AG09309 (cell line): ENCODE data around the gene PRKG1.
A peak's percentile ranks its signal among the peaks of the same experiment; 100 is the strongest.

Experiments
- DNase-seq: peaks from one replicate; pipeline ENCODE4 v3.0.0-alpha.2; 2010; ENCODE audit warnings: low read depth
- H3K4me3 ChIP-seq: 2 replicates; pipeline ENCODE4 v1.5.1; 2011; ENCODE audit warnings: mild to moderate bottlenecking, low read depth, low read length, moderate library complexity; ENCODE audit not compliant: control insufficient read depth
- CTCF ChIP-seq: IDR thresholded peaks from 2 replicates; pipeline ENCODE4 v1.5.1; 2011; ENCODE audit warnings: mild to moderate bottlenecking, low read depth, low read length, inconsistent platforms; ENCODE audit not compliant: insufficient read depth, control insufficient read depth; ENCODE audit errors: missing control alignments

PRKG1 gene

GRCh38 chr10:51804866-51805265 lies 730.6 kb downstream of the PRKG1 start:
- TF ChIP-seq CTCF: no peak
- no peak overlapping the region for H3K4me3 ChIP-seq
- peak; percentile 8 for DNase-seq

- no peak for DNase-seq
- H3K4me3 ChIP-seq: no peak overlapping the region
- no peak for TF ChIP-seq CTCF
Observed at GRCh38 chr10:51806079-51806835, 732.0 kb downstream of the PRKG1 start.

- DNase-seq: no peak
- no peak for TF ChIP-seq CTCF
- no peak overlapping the region for H3K4me3 ChIP-seq
Observed at GRCh38 chr10:51808187-51808586, 733.9 kb downstream of the PRKG1 start.

- DNase-seq: no peak
- TF ChIP-seq CTCF: no peak
- H3K4me3 ChIP-seq: no peak overlapping the region
Observed at GRCh38 chr10:51815723-51816122, 741.4 kb downstream of the PRKG1 start.

- no peak for DNase-seq
- TF ChIP-seq CTCF: no peak
- H3K4me3 ChIP-seq: no peak overlapping the region
Observed at GRCh38 chr10:51821045-51821444, 746.8 kb downstream of the PRKG1 start.

GRCh38 chr10:51821745-51822144 lies 747.5 kb downstream of the PRKG1 start:
- no peak for TF ChIP-seq CTCF
- no peak for DNase-seq
- H3K4me3 ChIP-seq: no peak overlapping the region
